ENCODE results near the gene BEND6.

GRCh38 chr6:57038906-57039305, 84.0 kb downstream of the BEND6 start:
- no peak for TF ChIP-seq EZH2phosphoT487 (IDR thresholded peaks at IDR 0.05; ENCODE audit: borderline replicate concordance, low read depth, low read length)
- TF ChIP-seq, protein P1, sequence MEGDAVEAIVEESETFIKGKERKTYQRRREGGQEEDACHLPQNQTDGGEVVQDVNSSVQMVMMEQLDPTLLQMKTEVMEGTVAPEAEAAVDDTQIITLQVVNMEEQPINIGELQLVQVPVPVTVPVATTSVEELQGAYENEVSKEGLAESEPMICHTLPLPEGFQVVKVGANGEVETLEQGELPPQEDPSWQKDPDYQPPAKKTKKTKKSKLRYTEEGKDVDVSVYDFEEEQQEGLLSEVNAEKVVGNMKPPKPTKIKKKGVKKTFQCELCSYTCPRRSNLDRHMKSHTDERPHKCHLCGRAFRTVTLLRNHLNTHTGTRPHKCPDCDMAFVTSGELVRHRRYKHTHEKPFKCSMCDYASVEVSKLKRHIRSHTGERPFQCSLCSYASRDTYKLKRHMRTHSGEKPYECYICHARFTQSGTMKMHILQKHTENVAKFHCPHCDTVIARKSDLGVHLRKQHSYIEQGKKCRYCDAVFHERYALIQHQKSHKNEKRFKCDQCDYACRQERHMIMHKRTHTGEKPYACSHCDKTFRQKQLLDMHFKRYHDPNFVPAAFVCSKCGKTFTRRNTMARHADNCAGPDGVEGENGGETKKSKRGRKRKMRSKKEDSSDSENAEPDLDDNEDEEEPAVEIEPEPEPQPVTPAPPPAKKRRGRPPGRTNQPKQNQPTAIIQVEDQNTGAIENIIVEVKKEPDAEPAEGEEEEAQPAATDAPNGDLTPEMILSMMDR (conservative IDR thresholded peaks at IDR 0.05; ENCODE audit: low read length): no peak

All from OCI-LY7 (cell line).